Endodermal cell (in vitro differentiated cells): ENCODE results near the gene CMC2. TPM values are rescaled to one million over a fixed set of nuclear protein-coding genes. Genes with fewer than 3 reads are reported as not detected.

ENCODE experiments used
- DNase-seq: peaks from one replicate; pipeline ENCODE4 v3.0.0-alpha.2; 2017
- H3K27ac ChIP-seq: 2 replicates; pipeline ENCODE4 v1.5.1; 2013; ENCODE audit warnings: mild to moderate bottlenecking, low read depth, low read length, moderate library complexity
- H3K27me3 ChIP-seq: 2 replicates; pipeline ENCODE4 v1.6.1; 2013; ENCODE audit warnings: mild to moderate bottlenecking, low read length, moderate library complexity; ENCODE audit not compliant: insufficient read depth, control insufficient read depth, poor library complexity, severe bottlenecking
- H3K36me3 ChIP-seq: 2 replicates; pipeline ENCODE4 v1.7.0; 2013; ENCODE audit warnings: mild to moderate bottlenecking, low read length, moderate library complexity; ENCODE audit not compliant: control insufficient read depth, insufficient read depth
- H3K4me1 ChIP-seq: one replicate; pipeline ENCODE4 v1.7.0; 2013; ENCODE audit warnings: low read length; ENCODE audit not compliant: control insufficient read depth, insufficient read depth
- H3K4me3 ChIP-seq: 2 replicates; pipeline ENCODE4 v1.5.1; 2013; ENCODE audit warnings: mild to moderate bottlenecking, low read length, moderate library complexity
- H3K9ac ChIP-seq: 2 replicates; pipeline ENCODE4 v1.6.1; 2013; ENCODE audit warnings: mild to moderate bottlenecking, low read length, moderate library complexity; ENCODE audit not compliant: poor library complexity, severe bottlenecking; ENCODE audit errors: extremely low read depth
- H3K9me3 ChIP-seq: 2 replicates; pipeline ENCODE4 v1.6.1; 2013; ENCODE audit warnings: mild to moderate bottlenecking, low read length, moderate library complexity; ENCODE audit not compliant: control insufficient read depth
- H3K27ac Mint-ChIP-seq: 2 replicates; pipeline ENCODE4 v1.8.0; 2020; ENCODE audit warnings: mixed read lengths
- H3K27me3 Mint-ChIP-seq: 2 replicates; pipeline ENCODE4 v1.8.0; 2021; ENCODE audit warnings: mild to moderate bottlenecking, mixed read lengths; ENCODE audit not compliant: insufficient read depth
- H3K36me3 Mint-ChIP-seq: 2 replicates; pipeline ENCODE4 v1.8.0; 2020; ENCODE audit warnings: low read depth, mixed read lengths
- H3K4me1 Mint-ChIP-seq: 2 replicates; pipeline ENCODE4 v1.8.0; 2020; ENCODE audit warnings: mixed read lengths
- H3K4me3 Mint-ChIP-seq: 2 replicates; pipeline ENCODE4 v1.8.0; 2020; ENCODE audit warnings: mild to moderate bottlenecking, moderate library complexity, mixed read lengths
- H3K9me3 Mint-ChIP-seq: 2 replicates; pipeline ENCODE4 v1.8.0; 2020; ENCODE audit warnings: mild to moderate bottlenecking, mixed read lengths
- CTCF ChIP-seq: fragments of 200-600 bp; sonication (generic); conservative IDR thresholded peaks from 2 replicates; pipeline ENCODE4 v1.5.0; 2021; ENCODE audit warnings: antibody characterized with exemption, mild to moderate bottlenecking
- WGBS, 2 experiments: methylation state at CpG; one replicate each; pipeline versions ENCODE4 v1.1.5 to v1.1.7; 2013; ENCODE audit warnings: missing lambda C conversion rate in 2 of 2, mixed read lengths in 1 of 2; ENCODE audit not compliant: insufficient coverage in 1 of 2, insufficient read length in 1 of 2; 5-methylcytosine and 5-hydroxymethylcytosine counted together
- total RNA-seq, 2 donors: library from RNA; stranded (reverse); fragmentation: NEBNext Ultra II Directional in 1 of 2; extraction: Animal tissue kit (Norgen Biotek cat#: 25700) in 1 of 2; gene quantifications; 2 replicates in 1 of 2; 3 replicates in 1 of 2; pipeline ENCODE4 v1.2.1, GENCODE V29; 2021

Gene CMC2
- total RNA-seq, 2 donors from 2014 or later = 73.8 to 103 TPM

- no peak overlapping the region for H3K27ac Mint-ChIP-seq
- H3K27me3 Mint-ChIP-seq = no peaks in the 10 kb centered on the region
- Histone ChIP-seq H3K4me3 (no peak overlapping the region), H3K9me3 (no peaks in the 10 kb centered on the region), H3K36me3 (peaks cover 16% of the 10 kb centered on the region), H3K9ac (no peak overlapping the region), H3K27ac (no peak overlapping the region), H3K27me3 (no peaks in the 10 kb centered on the region), H3K4me1 (peaks cover 5% of the 10 kb centered on the region)
- no peak for DNase-seq
- 96 to 100% methylated on average over 1 to 2 of the region's 4 CpGs for WGBS, 2 experiments
- H3K36me3 Mint-ChIP-seq = peaks cover 18% of the 10 kb centered on the region
- peaks cover 6% of the 10 kb centered on the region for H3K9me3 Mint-ChIP-seq
- no peak overlapping the region for H3K4me3 Mint-ChIP-seq
- H3K4me1 Mint-ChIP-seq = peaks cover 19% of the 10 kb centered on the region
- no peak for TF ChIP-seq CTCF
Measured at GRCh38 chr16:80996688-80997138, 10.0 kb downstream of the CMC2 start.

DNA sequence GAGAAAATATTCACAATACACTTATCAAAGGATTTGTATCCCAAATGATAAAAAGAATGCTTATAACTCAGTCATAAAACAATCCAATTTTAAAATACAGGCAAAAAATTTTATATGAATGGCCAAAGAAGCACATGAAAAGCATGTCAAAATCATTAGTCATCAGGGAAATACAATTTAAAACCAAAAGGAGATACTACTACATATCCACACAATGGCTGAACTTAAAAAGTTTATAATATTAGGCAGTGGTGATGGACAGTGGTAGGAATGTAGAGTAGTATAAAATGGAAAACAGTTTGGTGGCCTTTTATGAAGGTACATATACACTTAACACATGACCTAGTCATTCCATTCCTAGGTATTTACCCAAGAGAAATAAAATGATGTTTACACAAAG is 12.2 kb downstream of the CMC2 start:
- H3K36me3 ChIP-seq = peaks cover 23% of the 10 kb centered on the region
- H3K27ac ChIP-seq = no peak overlapping the region
- no peak overlapping the region for H3K4me3 ChIP-seq
- H3K27ac Mint-ChIP-seq = peak overlapping the region; percentile 11
- H3K9me3 ChIP-seq = no peaks in the 10 kb centered on the region
- H3K27me3 Mint-ChIP-seq = no peaks in the 10 kb centered on the region
- TF ChIP-seq CTCF = no peak
- no peaks in the 10 kb centered on the region for H3K27me3 ChIP-seq
- no peak overlapping the region for H3K4me3 Mint-ChIP-seq
- peaks cover 19% of the 10 kb centered on the region for H3K4me1 Mint-ChIP-seq
- no peak overlapping the region for H3K9ac ChIP-seq
- H3K4me1 ChIP-seq = peaks cover 5% of the 10 kb centered on the region
- H3K9me3 Mint-ChIP-seq = peaks cover 5% of the 10 kb centered on the region
- DNase-seq = no peak
- H3K36me3 Mint-ChIP-seq = peaks cover 19% of the 10 kb centered on the region

GRCh38 chr16:80993834-80994233 is 12.9 kb downstream of the CMC2 start:
- Mint-ChIP-seq H3K36me3 (peaks cover 14% of the 10 kb centered on the region), H3K4me3 (no peak overlapping the region), H3K4me1 (peaks cover 19% of the 10 kb centered on the region), H3K27me3 (no peaks in the 10 kb centered on the region), H3K27ac (peak overlapping the region; percentile 11), H3K9me3 (no peaks in the 10 kb centered on the region)
- no peak for DNase-seq
- Histone ChIP-seq H3K27ac (no peak overlapping the region), H3K9ac (no peak overlapping the region), H3K9me3 (no peaks in the 10 kb centered on the region), H3K4me1 (peaks cover 5% of the 10 kb centered on the region), H3K36me3 (peaks cover 23% of the 10 kb centered on the region), H3K4me3 (no peak overlapping the region), H3K27me3 (no peaks in the 10 kb centered on the region)
- TF ChIP-seq CTCF = no peak
